Measurements from ENCODE around the gene RMI2. TPM values are rescaled to one million over a fixed set of nuclear protein-coding genes. Genes with fewer than 3 reads are reported as not detected.
A peak's percentile ranks its signal among the peaks of the same experiment; 100 is the strongest.

The RMI2 gene
- total and polyA plus RNA-seq, 8 donors, result 2.3 to 79.9 (median 8.3) TPM

GRCh38 chr16:11313493-11314308 is 31.6 kb upstream of the RMI2 start:
- no peak for TF ChIP-seq POLR2A (IDR thresholded peaks at IDR 0.05)
- no peak for TF ChIP-seq POLR2AphosphoS5 (IDR thresholded peaks at IDR 0.05)
- no peak for TF ChIP-seq EP300 (IDR thresholded peaks at IDR 0.05)
- no peak for TF ChIP-seq CTCF (IDR thresholded peaks at IDR 0.05)
- 93 to 97% (median 95%) methylated on average over 8 to 9 of the region's 9 CpGs for WGBS, 5 donors
- intact Hi-C loops (cut with DNase I; ENCODE audit: low total_unique reads), result no loop called here
- no peak for DNase-seq
- no peak overlapping the region for H3K4me3 ChIP-seq
- H3K9me3 ChIP-seq, result no peaks in the 10 kb centered on the region
- H3K4me1 ChIP-seq, result peaks cover 0 to 23% (median 14%) of the 10 kb centered on the region in 4 donors
- no peak overlapping the region for H3K27ac ChIP-seq
- no peaks in the 10 kb centered on the region for H3K36me3 ChIP-seq
- H3K27me3 ChIP-seq, result peaks cover 0 to 4% (median 0%) of the 10 kb centered on the region in 3 donors

GRCh38 chr16:11314309-11314894 is 30.9 kb upstream of the RMI2 start:
- Histone ChIP-seq H3K4me1 (peaks cover 0 to 23% (median 14%) of the 10 kb centered on the region in 4 donors), H3K36me3 (no peaks in the 10 kb centered on the region), H3K27me3 (peaks cover 0 to 4% (median 0%) of the 10 kb centered on the region in 3 donors), H3K4me3 (no peak overlapping the region), H3K27ac (no peak overlapping the region), H3K9me3 (no peaks in the 10 kb centered on the region)
- intact Hi-C loops (cut with DNase I; ENCODE audit: low total_unique reads), result no loop called here
- TF ChIP-seq POLR2A (IDR thresholded peaks at IDR 0.05) (no peak), POLR2AphosphoS5 (IDR thresholded peaks at IDR 0.05) (no peak), CTCF (IDR thresholded peaks at IDR 0.05) (no peak), EP300 (IDR thresholded peaks at IDR 0.05) (no peak)
- no peak for DNase-seq
- WGBS, 5 donors, result 93 to 95% (median 94%) methylated on average over 8 of the region's 8 CpGs

- peaks cover 0 to 4% (median 0%) of the 10 kb centered on the region in 3 donors for H3K27me3 ChIP-seq
- H3K4me3 ChIP-seq, result no peak overlapping the region
- peak in 1 of 2 donors; percentile 54 for DNase-seq
- no peak for TF ChIP-seq CTCF (IDR thresholded peaks at IDR 0.05)
- TF ChIP-seq POLR2AphosphoS5 (IDR thresholded peaks at IDR 0.05), result no peak
- TF ChIP-seq POLR2A (IDR thresholded peaks at IDR 0.05), result no peak
- TF ChIP-seq EP300 (IDR thresholded peaks at IDR 0.05), result no peak
- no peaks in the 10 kb centered on the region for H3K9me3 ChIP-seq
- peaks cover 0 to 26% (median 15%) of the 10 kb centered on the region in 4 donors for H3K4me1 ChIP-seq
- intact Hi-C loops (cut with DNase I; ENCODE audit: low total_unique reads), result no loop called here
- no peak overlapping the region for H3K27ac ChIP-seq
- no peaks in the 10 kb centered on the region for H3K36me3 ChIP-seq
- WGBS, 5 donors, result 49 to 69% (median 64%) methylated on average over 9 to 13 of the region's 13 CpGs
Observed at GRCh38 chr16:11315510-11315909, 29.7 kb upstream of the RMI2 start.

- intact Hi-C loops (cut with DNase I; ENCODE audit: low total_unique reads), result no loop called here
- H3K27me3 ChIP-seq, result peaks cover 0 to 4% (median 0%) of the 10 kb centered on the region in 3 donors
- no peaks in the 10 kb centered on the region for H3K9me3 ChIP-seq
- 84 to 91% (median 89%) methylated on average over 17 to 23 of the region's 23 CpGs for WGBS, 5 donors
- H3K27ac ChIP-seq, result no peak overlapping the region
- DNase-seq, result no peak
- peaks cover 0 to 18% (median 12%) of the 10 kb centered on the region in 4 donors for H3K4me1 ChIP-seq
- TF ChIP-seq POLR2A (IDR thresholded peaks at IDR 0.05) (no peak), POLR2AphosphoS5 (IDR thresholded peaks at IDR 0.05) (no peak), EP300 (IDR thresholded peaks at IDR 0.05) (no peak), CTCF (IDR thresholded peaks at IDR 0.05) (no peak)
- no peaks in the 10 kb centered on the region for H3K36me3 ChIP-seq
- H3K4me3 ChIP-seq, result no peak overlapping the region
Observed at GRCh38 chr16:11316331-11317015, 28.8 kb upstream of the RMI2 start.
